ENCODE data around the gene IFI27.
"Not testable (repeated sequence)": the region's sequence is repeated elsewhere in the genome, so short reads cannot be mapped to it uniquely, and the experiment has no call there.

Gene IFI27

GRCh38 chr14:94110552-94111181 lies at the start of gene IFI27:
Gene IFI27, plus strand, starts transcription at chr14:94110736.
- H3K9me3 ChIP-seq (ENCODE audit: low read depth, low read length) = no peaks in the 10 kb centered on the region
- no peak within 1 kb of the TSS for H3K9ac ChIP-seq (ENCODE audit: insufficient read length)

GRCh38 chr14:94062344-94062940 lies 48.1 kb upstream of the IFI27 start:
- TF ChIP-seq FOXP2 (optimal IDR thresholded peaks at IDR 0.05; ENCODE audit: control extremely low read depth, extremely low read length, insufficient read depth) = no peak
- TF ChIP-seq POLR2AphosphoS5 (IDR thresholded peaks at IDR 0.05; ENCODE audit: borderline replicate concordance, low read depth, low read length) = no peak
- TF ChIP-seq EZH2 (IDR thresholded peaks at IDR 0.05) = no peak
- DNase-seq (ENCODE audit: low read depth, low spot score) = no peak
- H3K9me3 ChIP-seq (ENCODE audit: low read depth, low read length) = no peaks in the 10 kb centered on the region
- H3K4me3 ChIP-seq = no peak overlapping the region
- peaks cover 59% of the 10 kb centered on the region for H3K36me3 ChIP-seq (ENCODE audit: insufficient read depth, low read length)
- H3K27ac ChIP-seq = no peak overlapping the region
- H3K9ac ChIP-seq (ENCODE audit: insufficient read length) = no peak overlapping the region

More at GRCh38 chr14:94110552-94111181, at the start of gene IFI27:
- H3K4me3 ChIP-seq = no peak within 1 kb of the TSS
- no peak for TF ChIP-seq POLR2AphosphoS5 (IDR thresholded peaks at IDR 0.05; ENCODE audit: borderline replicate concordance, low read depth, low read length)
- no peak for TF ChIP-seq FOXP2 (optimal IDR thresholded peaks at IDR 0.05; ENCODE audit: control extremely low read depth, extremely low read length, insufficient read depth)
- TF ChIP-seq EZH2 (IDR thresholded peaks at IDR 0.05) = no peak
- H3K27ac ChIP-seq = no peak within 1 kb of the TSS
- no peak for DNase-seq (ENCODE audit: low read depth, low spot score)
- H3K36me3 ChIP-seq (ENCODE audit: insufficient read depth, low read length) = no peaks in the 10 kb centered on the region

GRCh38 chr14:94066089-94066676 lies 44.4 kb upstream of the IFI27 start:
- Histone ChIP-seq H3K9me3 (ENCODE audit: low read depth, low read length) (peaks cover 3% of the 10 kb centered on the region; the same call in 1 of the 2 replicates), H3K27ac (no peak overlapping the region), H3K4me3 (no peak overlapping the region), H3K36me3 (ENCODE audit: insufficient read depth, low read length) (peaks cover 22% of the 10 kb centered on the region), H3K9ac (ENCODE audit: insufficient read length) (no peak overlapping the region)
- no peak for TF ChIP-seq POLR2AphosphoS5 (IDR thresholded peaks at IDR 0.05; ENCODE audit: borderline replicate concordance, low read depth, low read length)
- no peak for TF ChIP-seq EZH2 (IDR thresholded peaks at IDR 0.05)
- TF ChIP-seq FOXP2 (optimal IDR thresholded peaks at IDR 0.05; ENCODE audit: control extremely low read depth, extremely low read length, insufficient read depth) = no peak
- DNase-seq (ENCODE audit: low read depth, low spot score) = no peak

GRCh38 chr14:94072076-94072475 lies 38.5 kb upstream of the IFI27 start:
- not testable (repeated sequence) for H3K27ac ChIP-seq; H3K9ac ChIP-seq (ENCODE audit: insufficient read length); H3K4me3 ChIP-seq; DNase-seq (ENCODE audit: low read depth, low spot score)
- Histone ChIP-seq H3K9me3 (ENCODE audit: low read depth, low read length) (peaks cover 12% of the 10 kb centered on the region), H3K36me3 (ENCODE audit: insufficient read depth, low read length) (peaks cover 34% of the 10 kb centered on the region)

- Histone ChIP-seq H3K27ac (no peak overlapping the region), H3K36me3 (ENCODE audit: insufficient read depth, low read length) (peaks cover 58% of the 10 kb centered on the region), H3K9ac (ENCODE audit: insufficient read length) (no peak overlapping the region), H3K4me3 (no peak overlapping the region), H3K9me3 (ENCODE audit: low read depth, low read length) (peaks cover 18% of the 10 kb centered on the region)
- DNase-seq (ENCODE audit: low read depth, low spot score) = no peak
- TF ChIP-seq POLR2AphosphoS5 (IDR thresholded peaks at IDR 0.05; ENCODE audit: borderline replicate concordance, low read depth, low read length) = no peak
Observed at GRCh38 chr14:94074534-94074933, 36.0 kb upstream of the IFI27 start.

GRCh38 chr14:94075008-94075407 lies 35.5 kb upstream of the IFI27 start:
- H3K36me3 ChIP-seq (ENCODE audit: insufficient read depth, low read length) = peaks cover 60% of the 10 kb centered on the region
- H3K27ac ChIP-seq = no peak overlapping the region
- H3K9ac ChIP-seq (ENCODE audit: insufficient read length) = no peak overlapping the region
- H3K4me3 ChIP-seq = no peak overlapping the region
- no peak for TF ChIP-seq FOXP2 (optimal IDR thresholded peaks at IDR 0.05; ENCODE audit: control extremely low read depth, extremely low read length, insufficient read depth)
- TF ChIP-seq POLR2AphosphoS5 (IDR thresholded peaks at IDR 0.05; ENCODE audit: borderline replicate concordance, low read depth, low read length) = no peak
- no peak for TF ChIP-seq EZH2 (IDR thresholded peaks at IDR 0.05)
- no peak for DNase-seq (ENCODE audit: low read depth, low spot score)
- H3K9me3 ChIP-seq (ENCODE audit: low read depth, low read length) = peaks cover 17% of the 10 kb centered on the region

- DNase-seq (ENCODE audit: low read depth, low spot score) = no peak
- Histone ChIP-seq H3K36me3 (ENCODE audit: insufficient read depth, low read length) (peaks cover 59% of the 10 kb centered on the region), H3K9ac (ENCODE audit: insufficient read length) (no peak overlapping the region), H3K27ac (no peak overlapping the region), H3K9me3 (ENCODE audit: low read depth, low read length) (peaks cover 17% of the 10 kb centered on the region), H3K4me3 (0 out of 2 replicates have a peak overlapping the region, but pooled peaks have one; percentile 10)
- TF ChIP-seq EZH2 (IDR thresholded peaks at IDR 0.05) = no peak
- no peak for TF ChIP-seq POLR2AphosphoS5 (IDR thresholded peaks at IDR 0.05; ENCODE audit: borderline replicate concordance, low read depth, low read length)
- TF ChIP-seq FOXP2 (optimal IDR thresholded peaks at IDR 0.05; ENCODE audit: control extremely low read depth, extremely low read length, insufficient read depth) = no peak
Observed at GRCh38 chr14:94077111-94077821, 33.3 kb upstream of the IFI27 start.

- peak overlapping the region; percentile 5; the same call in 1 of the 2 replicates for H3K4me3 ChIP-seq
- peaks cover 17% of the 10 kb centered on the region for H3K9me3 ChIP-seq (ENCODE audit: low read depth, low read length)
Observed at GRCh38 chr14:94077823-94078222, 32.7 kb upstream of the IFI27 start.

More at GRCh38 chr14:94077823-94078222, 32.7 kb upstream of the IFI27 start:
- TF ChIP-seq EZH2 (IDR thresholded peaks at IDR 0.05) (no peak), POLR2AphosphoS5 (IDR thresholded peaks at IDR 0.05; ENCODE audit: borderline replicate concordance, low read depth, low read length) (no peak), FOXP2 (optimal IDR thresholded peaks at IDR 0.05; ENCODE audit: control extremely low read depth, extremely low read length, insufficient read depth) (no peak)
- H3K9ac ChIP-seq (ENCODE audit: insufficient read length) = no peak overlapping the region
- no peak for DNase-seq (ENCODE audit: low read depth, low spot score)
- no peak overlapping the region for H3K27ac ChIP-seq
- H3K36me3 ChIP-seq (ENCODE audit: insufficient read depth, low read length) = peaks cover 57% of the 10 kb centered on the region

Measured in SK-N-MC (cell line).